Measurements from ENCODE around the gene DOCK2. TPM values are rescaled to one million over a fixed set of nuclear protein-coding genes. Genes with fewer than 3 reads are reported as not detected.

DOCK2 gene
- total and polyA plus RNA-seq, 9 of the 15 experiments (the other 6 are each of a cell fraction or from before 2014, with no cell fraction given) = 4.5 to 42.6 (median 20.5) TPM

DNA sequence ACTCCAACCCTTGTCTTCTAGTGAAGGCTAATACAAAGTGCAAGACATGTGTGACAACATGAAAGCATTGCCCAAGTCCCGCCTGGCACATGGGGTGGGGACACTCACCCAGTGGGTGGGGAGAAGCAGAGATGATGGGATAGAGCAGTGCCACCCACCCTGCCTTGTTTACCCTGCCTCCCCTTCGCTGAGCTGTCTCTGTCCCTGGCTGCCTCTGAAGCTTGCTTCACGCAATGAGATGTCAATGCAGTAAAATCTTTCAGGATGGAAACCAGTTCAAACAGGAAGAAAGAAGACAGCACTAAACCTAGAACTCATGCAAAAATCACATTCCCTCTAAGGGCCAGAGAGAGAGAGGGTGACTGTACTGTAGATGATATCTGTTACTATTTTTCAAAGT is 195.2 kb downstream of the DOCK2 start (continued):
- TF ChIP-seq, protein P1, sequence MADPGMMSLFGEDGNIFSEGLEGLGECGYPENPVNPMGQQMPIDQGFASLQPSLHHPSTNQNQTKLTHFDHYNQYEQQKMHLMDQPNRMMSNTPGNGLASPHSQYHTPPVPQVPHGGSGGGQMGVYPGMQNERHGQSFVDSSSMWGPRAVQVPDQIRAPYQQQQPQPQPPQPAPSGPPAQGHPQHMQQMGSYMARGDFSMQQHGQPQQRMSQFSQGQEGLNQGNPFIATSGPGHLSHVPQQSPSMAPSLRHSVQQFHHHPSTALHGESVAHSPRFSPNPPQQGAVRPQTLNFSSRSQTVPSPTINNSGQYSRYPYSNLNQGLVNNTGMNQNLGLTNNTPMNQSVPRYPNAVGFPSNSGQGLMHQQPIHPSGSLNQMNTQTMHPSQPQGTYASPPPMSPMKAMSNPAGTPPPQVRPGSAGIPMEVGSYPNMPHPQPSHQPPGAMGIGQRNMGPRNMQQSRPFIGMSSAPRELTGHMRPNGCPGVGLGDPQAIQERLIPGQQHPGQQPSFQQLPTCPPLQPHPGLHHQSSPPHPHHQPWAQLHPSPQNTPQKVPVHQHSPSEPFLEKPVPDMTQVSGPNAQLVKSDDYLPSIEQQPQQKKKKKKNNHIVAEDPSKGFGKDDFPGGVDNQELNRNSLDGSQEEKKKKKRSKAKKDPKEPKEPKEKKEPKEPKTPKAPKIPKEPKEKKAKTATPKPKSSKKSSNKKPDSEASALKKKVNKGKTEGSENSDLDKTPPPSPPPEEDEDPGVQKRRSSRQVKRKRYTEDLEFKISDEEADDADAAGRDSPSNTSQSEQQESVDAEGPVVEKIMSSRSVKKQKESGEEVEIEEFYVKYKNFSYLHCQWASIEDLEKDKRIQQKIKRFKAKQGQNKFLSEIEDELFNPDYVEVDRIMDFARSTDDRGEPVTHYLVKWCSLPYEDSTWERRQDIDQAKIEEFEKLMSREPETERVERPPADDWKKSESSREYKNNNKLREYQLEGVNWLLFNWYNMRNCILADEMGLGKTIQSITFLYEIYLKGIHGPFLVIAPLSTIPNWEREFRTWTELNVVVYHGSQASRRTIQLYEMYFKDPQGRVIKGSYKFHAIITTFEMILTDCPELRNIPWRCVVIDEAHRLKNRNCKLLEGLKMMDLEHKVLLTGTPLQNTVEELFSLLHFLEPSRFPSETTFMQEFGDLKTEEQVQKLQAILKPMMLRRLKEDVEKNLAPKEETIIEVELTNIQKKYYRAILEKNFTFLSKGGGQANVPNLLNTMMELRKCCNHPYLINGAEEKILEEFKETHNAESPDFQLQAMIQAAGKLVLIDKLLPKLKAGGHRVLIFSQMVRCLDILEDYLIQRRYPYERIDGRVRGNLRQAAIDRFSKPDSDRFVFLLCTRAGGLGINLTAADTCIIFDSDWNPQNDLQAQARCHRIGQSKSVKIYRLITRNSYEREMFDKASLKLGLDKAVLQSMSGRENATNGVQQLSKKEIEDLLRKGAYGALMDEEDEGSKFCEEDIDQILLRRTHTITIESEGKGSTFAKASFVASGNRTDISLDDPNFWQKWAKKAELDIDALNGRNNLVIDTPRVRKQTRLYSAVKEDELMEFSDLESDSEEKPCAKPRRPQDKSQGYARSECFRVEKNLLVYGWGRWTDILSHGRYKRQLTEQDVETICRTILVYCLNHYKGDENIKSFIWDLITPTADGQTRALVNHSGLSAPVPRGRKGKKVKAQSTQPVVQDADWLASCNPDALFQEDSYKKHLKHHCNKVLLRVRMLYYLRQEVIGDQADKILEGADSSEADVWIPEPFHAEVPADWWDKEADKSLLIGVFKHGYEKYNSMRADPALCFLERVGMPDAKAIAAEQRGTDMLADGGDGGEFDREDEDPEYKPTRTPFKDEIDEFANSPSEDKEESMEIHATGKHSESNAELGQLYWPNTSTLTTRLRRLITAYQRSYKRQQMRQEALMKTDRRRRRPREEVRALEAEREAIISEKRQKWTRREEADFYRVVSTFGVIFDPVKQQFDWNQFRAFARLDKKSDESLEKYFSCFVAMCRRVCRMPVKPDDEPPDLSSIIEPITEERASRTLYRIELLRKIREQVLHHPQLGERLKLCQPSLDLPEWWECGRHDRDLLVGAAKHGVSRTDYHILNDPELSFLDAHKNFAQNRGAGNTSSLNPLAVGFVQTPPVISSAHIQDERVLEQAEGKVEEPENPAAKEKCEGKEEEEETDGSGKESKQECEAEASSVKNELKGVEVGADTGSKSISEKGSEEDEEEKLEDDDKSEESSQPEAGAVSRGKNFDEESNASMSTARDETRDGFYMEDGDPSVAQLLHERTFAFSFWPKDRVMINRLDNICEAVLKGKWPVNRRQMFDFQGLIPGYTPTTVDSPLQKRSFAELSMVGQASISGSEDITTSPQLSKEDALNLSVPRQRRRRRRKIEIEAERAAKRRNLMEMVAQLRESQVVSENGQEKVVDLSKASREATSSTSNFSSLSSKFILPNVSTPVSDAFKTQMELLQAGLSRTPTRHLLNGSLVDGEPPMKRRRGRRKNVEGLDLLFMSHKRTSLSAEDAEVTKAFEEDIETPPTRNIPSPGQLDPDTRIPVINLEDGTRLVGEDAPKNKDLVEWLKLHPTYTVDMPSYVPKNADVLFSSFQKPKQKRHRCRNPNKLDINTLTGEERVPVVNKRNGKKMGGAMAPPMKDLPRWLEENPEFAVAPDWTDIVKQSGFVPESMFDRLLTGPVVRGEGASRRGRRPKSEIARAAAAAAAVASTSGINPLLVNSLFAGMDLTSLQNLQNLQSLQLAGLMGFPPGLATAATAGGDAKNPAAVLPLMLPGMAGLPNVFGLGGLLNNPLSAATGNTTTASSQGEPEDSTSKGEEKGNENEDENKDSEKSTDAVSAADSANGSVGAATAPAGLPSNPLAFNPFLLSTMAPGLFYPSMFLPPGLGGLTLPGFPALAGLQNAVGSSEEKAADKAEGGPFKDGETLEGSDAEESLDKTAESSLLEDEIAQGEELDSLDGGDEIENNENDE (IDR thresholded peaks at IDR 0.05; ENCODE audit: low read depth, low read length) = no peak
- TF ChIP-seq NFYB (IDR thresholded peaks at IDR 0.05; ENCODE audit: extremely low read depth, insufficient read length) (no peak), BHLHE40 (IDR thresholded peaks at IDR 0.05; ENCODE audit: low read length) (no peak), NCOA2 (IDR thresholded peaks at IDR 0.05; ENCODE audit: partially characterized antibody in 2 of 2) (no peak)
- TF ChIP-seq, protein P2, sequence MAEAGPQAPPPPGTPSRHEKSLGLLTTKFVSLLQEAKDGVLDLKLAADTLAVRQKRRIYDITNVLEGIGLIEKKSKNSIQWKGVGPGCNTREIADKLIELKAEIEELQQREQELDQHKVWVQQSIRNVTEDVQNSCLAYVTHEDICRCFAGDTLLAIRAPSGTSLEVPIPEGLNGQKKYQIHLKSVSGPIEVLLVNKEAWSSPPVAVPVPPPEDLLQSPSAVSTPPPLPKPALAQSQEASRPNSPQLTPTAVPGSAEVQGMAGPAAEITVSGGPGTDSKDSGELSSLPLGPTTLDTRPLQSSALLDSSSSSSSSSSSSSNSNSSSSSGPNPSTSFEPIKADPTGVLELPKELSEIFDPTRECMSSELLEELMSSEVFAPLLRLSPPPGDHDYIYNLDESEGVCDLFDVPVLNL (CRISPR knock-in tag; IDR thresholded peaks at IDR 0.05; ENCODE audit: low read depth) = no peak
- TF ChIP-seq, protein P3, sequence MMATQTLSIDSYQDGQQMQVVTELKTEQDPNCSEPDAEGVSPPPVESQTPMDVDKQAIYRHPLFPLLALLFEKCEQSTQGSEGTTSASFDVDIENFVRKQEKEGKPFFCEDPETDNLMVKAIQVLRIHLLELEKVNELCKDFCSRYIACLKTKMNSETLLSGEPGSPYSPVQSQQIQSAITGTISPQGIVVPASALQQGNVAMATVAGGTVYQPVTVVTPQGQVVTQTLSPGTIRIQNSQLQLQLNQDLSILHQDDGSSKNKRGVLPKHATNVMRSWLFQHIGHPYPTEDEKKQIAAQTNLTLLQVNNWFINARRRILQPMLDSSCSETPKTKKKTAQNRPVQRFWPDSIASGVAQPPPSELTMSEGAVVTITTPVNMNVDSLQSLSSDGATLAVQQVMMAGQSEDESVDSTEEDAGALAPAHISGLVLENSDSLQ (IDR thresholded peaks at IDR 0.05) = no peak

Measured in K562 (cell line).